ENCODE results near the gene APBA3. TPM values are rescaled to one million over a fixed set of nuclear protein-coding genes. Genes with fewer than 3 reads are reported as not detected.

Gene APBA3
- polyA plus RNA-seq, 2 of the 4 experiments (the other 2 are of a cell fraction) = 5.5 to 10.0 TPM

DNA sequence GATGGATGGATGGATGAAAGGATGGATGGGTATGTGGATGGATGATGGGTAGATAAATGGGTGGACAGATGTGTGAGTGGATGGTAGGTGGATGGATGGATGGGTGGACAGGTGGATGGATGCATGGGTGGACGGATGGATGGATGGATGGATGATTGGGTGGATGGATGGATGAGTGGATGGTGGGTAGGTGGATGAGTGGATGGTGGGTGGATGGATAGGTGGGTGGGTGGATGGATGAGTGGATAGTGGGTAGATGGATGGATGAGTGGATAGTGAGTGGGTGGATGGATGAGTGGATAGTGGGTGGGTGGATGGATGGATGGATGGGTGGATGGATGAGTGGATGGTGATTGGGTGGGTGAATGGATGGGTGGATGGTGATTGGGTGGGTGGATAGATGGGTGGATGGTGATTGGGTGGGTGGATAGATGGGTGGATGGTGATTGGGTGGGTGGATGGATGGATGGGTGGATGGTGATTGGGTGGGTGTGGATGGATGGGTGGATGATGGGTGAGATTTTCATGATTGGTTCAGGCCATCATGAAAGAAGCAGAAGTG is 15.1 kb upstream of the APBA3 start:
- Histone ChIP-seq H3K4me1 (no peaks in the 10 kb centered on the region), H3K4me2 (no peak overlapping the region), H3K9me3 (peaks cover 7% of the 10 kb centered on the region; the same call in 2 of the 3 replicates), H3K27ac (no peak overlapping the region), H3K4me3 (no peak overlapping the region)
- WGBS (ENCODE audit: missing lambda C conversion rate) = 75% methylated on average over 1 of the region's 1 CpG
- DNase-seq (ENCODE audit: low read depth in 1 of 2, low spot score in 1 of 2) = no peak
- ChIA-PET POLR2A (interaction anchor here (2.4 kb wide), 1 partner anchor 14 kb away, joined by 9 read pairs; the partner anchor contains the start of gene MRPL54), CTCF (no interaction called here)
- FAIRE-seq = no peak
- no peak for ATAC-seq
- TF ChIP-seq USF2 (IDR thresholded peaks at IDR 0.05) (no peak), TP53 (CRISPR knock-in tag; IDR thresholded peaks at IDR 0.05) (no peak), HDAC2 (IDR thresholded peaks at IDR 0.05) (no peak), HOXB13 (CRISPR knock-in tag; IDR thresholded peaks at IDR 0.05; ENCODE audit: low read depth) (no peak), KDM1A (IDR thresholded peaks at IDR 0.05; ENCODE audit: low read depth) (no peak), JUN (IDR thresholded peaks at IDR 0.05) (no peak), RARB (CRISPR knock-in tag; IDR thresholded peaks at IDR 0.05) (no peak), ZSCAN20 (CRISPR knock-in tag; IDR thresholded peaks at IDR 0.05) (no peak), FOXS1 (CRISPR knock-in tag; IDR thresholded peaks at IDR 0.05) (no peak), MAFK (IDR thresholded peaks at IDR 0.05; ENCODE audit: partially characterized antibody) (no peak), EP300 (IDR thresholded peaks at IDR 0.05) (no peak), ZNF302 (CRISPR knock-in tag; IDR thresholded peaks at IDR 0.05) (no peak), PHF8 (IDR thresholded peaks at IDR 0.05; ENCODE audit: borderline replicate concordance, low read depth) (no peak), HEYL (CRISPR knock-in tag; IDR thresholded peaks at IDR 0.05) (no peak), POLR2A (IDR thresholded peaks at IDR 0.05; ENCODE audit: low read length) (no peak)
- TF ChIP-seq, protein P1, sequence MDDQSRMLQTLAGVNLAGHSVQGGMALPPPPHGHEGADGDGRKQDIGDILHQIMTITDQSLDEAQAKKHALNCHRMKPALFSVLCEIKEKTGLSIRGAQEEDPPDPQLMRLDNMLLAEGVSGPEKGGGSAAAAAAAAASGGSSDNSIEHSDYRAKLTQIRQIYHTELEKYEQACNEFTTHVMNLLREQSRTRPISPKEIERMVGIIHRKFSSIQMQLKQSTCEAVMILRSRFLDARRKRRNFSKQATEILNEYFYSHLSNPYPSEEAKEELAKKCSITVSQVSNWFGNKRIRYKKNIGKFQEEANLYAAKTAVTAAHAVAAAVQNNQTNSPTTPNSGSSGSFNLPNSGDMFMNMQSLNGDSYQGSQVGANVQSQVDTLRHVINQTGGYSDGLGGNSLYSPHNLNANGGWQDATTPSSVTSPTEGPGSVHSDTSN (IDR thresholded peaks at IDR 0.05) = no peak
- TF ChIP-seq, protein P2, sequence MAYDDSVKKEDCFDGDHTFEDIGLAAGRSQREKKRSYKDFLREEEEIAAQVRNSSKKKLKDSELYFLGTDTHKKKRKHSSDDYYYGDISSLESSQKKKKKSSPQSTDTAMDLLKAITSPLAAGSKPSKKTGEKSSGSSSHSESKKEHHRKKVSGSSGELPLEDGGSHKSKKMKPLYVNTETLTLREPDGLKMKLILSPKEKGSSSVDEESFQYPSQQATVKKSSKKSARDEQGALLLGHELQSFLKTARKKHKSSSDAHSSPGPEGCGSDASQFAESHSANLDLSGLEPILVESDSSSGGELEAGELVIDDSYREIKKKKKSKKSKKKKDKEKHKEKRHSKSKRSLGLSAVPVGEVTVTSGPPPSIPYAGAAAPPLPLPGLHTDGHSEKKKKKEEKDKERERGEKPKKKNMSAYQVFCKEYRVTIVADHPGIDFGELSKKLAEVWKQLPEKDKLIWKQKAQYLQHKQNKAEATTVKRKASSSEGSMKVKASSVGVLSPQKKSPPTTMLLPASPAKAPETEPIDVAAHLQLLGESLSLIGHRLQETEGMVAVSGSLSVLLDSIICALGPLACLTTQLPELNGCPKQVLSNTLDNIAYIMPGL (CRISPR knock-in tag; IDR thresholded peaks at IDR 0.05; ENCODE audit: borderline replicate concordance) = no peak

DNA sequence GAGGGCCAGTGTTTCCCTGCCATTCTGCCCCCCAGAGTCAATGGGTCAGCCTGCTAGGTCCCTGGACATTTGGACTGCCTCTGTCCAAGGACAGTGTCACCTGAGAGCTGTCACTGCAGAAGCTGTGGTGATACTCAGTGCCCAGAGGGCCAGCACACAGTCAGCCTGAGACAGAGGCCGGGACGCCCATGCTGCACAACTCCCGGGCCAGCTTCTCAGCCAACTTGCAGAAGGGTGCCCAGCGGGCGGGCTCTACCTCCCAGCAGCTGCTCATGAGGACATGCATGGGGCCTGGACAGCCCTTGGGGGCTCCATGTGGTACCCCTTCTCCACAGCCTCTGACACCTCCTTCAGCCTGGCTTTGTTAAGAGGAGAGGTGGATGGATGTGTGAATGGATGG is 14.3 kb upstream of the APBA3 start:
- H3K4me2 ChIP-seq = no peak overlapping the region
- ChIA-PET CTCF (interaction anchor here (1.1 to 1.6 kb wide), 2 partner anchors 13 to 14 kb away, joined by 3 read pairs; partner anchors contain the start of gene MRPL54), POLR2A (interaction anchor here (2.4 kb wide), 1 partner anchor 13 kb away, joined by 9 read pairs; the partner anchor contains the start of gene MRPL54)
- no CpG with 5 or more reads among the region's 5 CpGs for WGBS (ENCODE audit: missing lambda C conversion rate)
- FAIRE-seq (no peak), DNase-seq (ENCODE audit: low read depth in 1 of 2, low spot score in 1 of 2) (no peak), ATAC-seq (no peak)
- H3K4me1 ChIP-seq = no peaks in the 10 kb centered on the region
- no peak for TF ChIP-seq EP300 (IDR thresholded peaks at IDR 0.05)
- TF ChIP-seq GATA3 (IDR thresholded peaks at IDR 0.05; ENCODE audit: borderline replicate concordance) = no peak
- H3K4me3 ChIP-seq = no peak overlapping the region
- no peaks in the 10 kb centered on the region for H3K9me3 ChIP-seq
- H3K27ac ChIP-seq = no peak overlapping the region

- no peak overlapping the region for H3K4me3 ChIP-seq
- no peaks in the 10 kb centered on the region for H3K9me3 ChIP-seq
- H3K4me1 ChIP-seq = no peaks in the 10 kb centered on the region
- FAIRE-seq (no peak), ATAC-seq (no peak), DNase-seq (ENCODE audit: low read depth in 1 of 2, low spot score in 1 of 2) (no peak)
- WGBS (ENCODE audit: missing lambda C conversion rate) = no CpG with 5 or more reads among the region's 2 CpGs
- POLR2A ChIA-PET = interaction anchor here (2.4 kb wide), 1 partner anchor 13 kb away, joined by 9 read pairs; the partner anchor contains the start of gene MRPL54
- no peak overlapping the region for H3K27ac ChIP-seq
- no peak overlapping the region for H3K4me2 ChIP-seq
- CTCF ChIA-PET = interaction anchor here (1.1 to 1.6 kb wide), 2 partner anchors 13 kb away, joined by 3 read pairs; partner anchors contain the start of gene MRPL54
- no peak for TF ChIP-seq ELK1 (IDR thresholded peaks at IDR 0.05; ENCODE audit: low read depth, low read length)
- TF ChIP-seq, protein P3, sequence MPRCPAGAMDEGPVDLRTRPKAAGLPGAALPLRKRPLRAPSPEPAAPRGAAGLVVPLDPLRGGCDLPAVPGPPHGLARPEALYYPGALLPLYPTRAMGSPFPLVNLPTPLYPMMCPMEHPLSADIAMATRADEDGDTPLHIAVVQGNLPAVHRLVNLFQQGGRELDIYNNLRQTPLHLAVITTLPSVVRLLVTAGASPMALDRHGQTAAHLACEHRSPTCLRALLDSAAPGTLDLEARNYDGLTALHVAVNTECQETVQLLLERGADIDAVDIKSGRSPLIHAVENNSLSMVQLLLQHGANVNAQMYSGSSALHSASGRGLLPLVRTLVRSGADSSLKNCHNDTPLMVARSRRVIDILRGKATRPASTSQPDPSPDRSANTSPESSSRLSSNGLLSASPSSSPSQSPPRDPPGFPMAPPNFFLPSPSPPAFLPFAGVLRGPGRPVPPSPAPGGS (IDR thresholded peaks at IDR 0.05) = no peak
- no peak for TF ChIP-seq KDM5A (IDR thresholded peaks at IDR 0.05)
- no peak for TF ChIP-seq NR3C1 (IDR thresholded peaks at IDR 0.05)
- no peak for TF ChIP-seq USF2 (IDR thresholded peaks at IDR 0.05)
- TF ChIP-seq POLR2AphosphoS2 (conservative IDR thresholded peaks at IDR 0.05; ENCODE audit: low read length) = no peak
- TF ChIP-seq RARB (CRISPR knock-in tag; IDR thresholded peaks at IDR 0.05) = no peak
- no peak for TF ChIP-seq FOSL2 (IDR thresholded peaks at IDR 0.05)
- TF ChIP-seq FOSL2 (CRISPR knock-in tag; IDR thresholded peaks at IDR 0.05) = no peak
- no peak for TF ChIP-seq CHD2 (IDR thresholded peaks at IDR 0.05; ENCODE audit: low read length, partially characterized antibody)
- TF ChIP-seq CBX2 (IDR thresholded peaks at IDR 0.05; ENCODE audit: borderline replicate concordance, low read depth) = no peak
- TF ChIP-seq, protein P4, sequence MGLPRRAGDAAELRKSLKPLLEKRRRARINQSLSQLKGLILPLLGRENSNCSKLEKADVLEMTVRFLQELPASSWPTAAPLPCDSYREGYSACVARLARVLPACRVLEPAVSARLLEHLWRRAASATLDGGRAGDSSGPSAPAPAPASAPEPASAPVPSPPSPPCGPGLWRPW (IDR thresholded peaks at IDR 0.05) = no peak
- no peak for TF ChIP-seq HOXB13 (CRISPR knock-in tag; IDR thresholded peaks at IDR 0.05; ENCODE audit: low read depth)
- TF ChIP-seq MYC (IDR thresholded peaks at IDR 0.05; ENCODE audit: borderline replicate concordance, low read length) = no peak
Measured at GRCh38 chr19:3775374-3775711, 13.9 kb upstream of the APBA3 start.

Data from A549 (cell line).